Testis (tissue), 3 donors: ENCODE data around the gene THAP10. TPM values are rescaled to one million over a fixed set of nuclear protein-coding genes. Genes with fewer than 3 reads are reported as not detected.

Experiments
- DNase-seq: peaks from one replicate; pipeline ENCODE4 v3.0.0-alpha.2; 2019
- H3K27ac ChIP-seq, 2 donors: fragments of 200-600 bp; sonication (generic); one replicate each; pipeline ENCODE4 v1.5.1; 2019
- H3K27me3 ChIP-seq: fragments of 200-600 bp; sonication (generic); one replicate; pipeline ENCODE4 v1.5.1; 2019
- H3K36me3 ChIP-seq: fragments of 200-600 bp; sonication (generic); one replicate; pipeline ENCODE4 v1.5.1; 2017; ENCODE audit warnings: low read depth; ENCODE audit errors: missing control alignments
- H3K4me1 ChIP-seq: fragments of 200-600 bp; sonication (generic); one replicate; pipeline ENCODE4 v1.5.1; 2019
- H3K4me3 ChIP-seq, 2 donors: fragments of 200-600 bp; sonication (generic); one replicate each; pipeline ENCODE4 v1.5.1; 2017 to 2019
- H3K9me3 ChIP-seq: fragments of 200-600 bp; sonication (generic); one replicate; pipeline ENCODE4 v1.5.1; 2017
- POLR2A ChIP-seq: fragments of 450-650 bp; IDR thresholded peaks from one replicate; pipeline ENCODE4 v1.6.1; 2017; ENCODE audit warnings: antibody characterized with exemption, mild to moderate bottlenecking, moderate library complexity
- WGBS, 2 donors: methylation state at CpG; one replicate each; pipeline ENCODE4 v1.1.5; 2018; 5-methylcytosine and 5-hydroxymethylcytosine counted together
- intact Hi-C: fragments of 100-400 bp; cut with DNase I; formaldehyde crosslinking; loops from one replicate; pipeline ENCODE4 v1.15.1; 2023; ENCODE audit warnings: low total_unique reads
- polyA plus RNA-seq: library from polyadenylated mRNA; stranded (reverse); fragments of 350-450 nt; fragmentation: Illumina TruSeq; extraction: RNeasy Lipid Tissue Mini Kit (QIAGEN cat#74804); gene quantifications from one replicate; pipeline ENCODE4 v1.2.3, GENCODE V29; 2014; ENCODE audit warnings: low read depth, low replicate concordance; ENCODE audit not compliant: insufficient read depth
- total RNA-seq, 2 donors: library from RNA; depleted of rRNA; stranded (reverse); fragments of >200 nt; gene quantifications; one replicate each; pipeline ENCODE4 v1.2.3, GENCODE V29; 2016
- TF ChIP-seq, protein P1 (sequence below), 3 experiments: fragments of 450-650 bp in 2 of 3; fragments of 200-600 bp in 1 of 3; sonication (generic) in 1 of 3; IDR thresholded peaks; one replicate each; pipeline ENCODE4 v1.5.1; 2016 to 2019; ENCODE audit warnings: antibody characterized with exemption in 3 of 3, mild to moderate bottlenecking in 2 of 3, moderate library complexity in 1 of 3

THAP10 gene
- total and polyA plus RNA-seq, 3 donors from 2014 or later: 4.5 to 6.5 (median 6.1) TPM

DNA sequence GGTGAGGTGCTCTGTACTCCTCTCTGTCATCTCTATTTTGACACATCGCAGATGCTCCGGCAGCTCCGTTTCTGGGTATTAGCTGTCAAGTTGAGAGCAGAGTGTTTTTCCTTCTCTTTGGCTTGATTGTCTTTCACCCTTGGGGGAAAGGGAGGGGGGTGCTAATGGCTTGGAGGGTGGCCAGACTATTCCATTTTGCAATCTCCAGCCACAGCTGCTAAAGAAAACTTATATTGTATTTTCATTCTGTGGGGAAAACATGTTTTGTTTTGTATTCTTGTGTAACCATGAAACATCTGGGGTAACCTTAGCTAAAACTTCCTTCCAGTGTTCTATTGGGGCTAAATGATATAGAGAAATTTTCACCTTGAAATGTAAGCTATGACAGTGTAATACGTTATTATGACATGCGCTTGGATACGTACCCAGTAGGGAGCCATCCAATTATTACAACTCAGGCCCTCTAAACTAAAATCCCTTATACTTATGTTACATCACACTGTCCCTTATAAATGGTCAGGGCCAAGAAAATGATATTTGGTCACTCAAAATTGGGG, 24.2 kb downstream of the THAP10 start:
- TF ChIP-seq POLR2A: no peak
- TF ChIP-seq, protein P1, sequence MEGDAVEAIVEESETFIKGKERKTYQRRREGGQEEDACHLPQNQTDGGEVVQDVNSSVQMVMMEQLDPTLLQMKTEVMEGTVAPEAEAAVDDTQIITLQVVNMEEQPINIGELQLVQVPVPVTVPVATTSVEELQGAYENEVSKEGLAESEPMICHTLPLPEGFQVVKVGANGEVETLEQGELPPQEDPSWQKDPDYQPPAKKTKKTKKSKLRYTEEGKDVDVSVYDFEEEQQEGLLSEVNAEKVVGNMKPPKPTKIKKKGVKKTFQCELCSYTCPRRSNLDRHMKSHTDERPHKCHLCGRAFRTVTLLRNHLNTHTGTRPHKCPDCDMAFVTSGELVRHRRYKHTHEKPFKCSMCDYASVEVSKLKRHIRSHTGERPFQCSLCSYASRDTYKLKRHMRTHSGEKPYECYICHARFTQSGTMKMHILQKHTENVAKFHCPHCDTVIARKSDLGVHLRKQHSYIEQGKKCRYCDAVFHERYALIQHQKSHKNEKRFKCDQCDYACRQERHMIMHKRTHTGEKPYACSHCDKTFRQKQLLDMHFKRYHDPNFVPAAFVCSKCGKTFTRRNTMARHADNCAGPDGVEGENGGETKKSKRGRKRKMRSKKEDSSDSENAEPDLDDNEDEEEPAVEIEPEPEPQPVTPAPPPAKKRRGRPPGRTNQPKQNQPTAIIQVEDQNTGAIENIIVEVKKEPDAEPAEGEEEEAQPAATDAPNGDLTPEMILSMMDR (IDR thresholded peaks at IDR 0.05): no peak
- Histone ChIP-seq H3K9me3 (no peaks in the 10 kb centered on the region), H3K4me3 (no peak overlapping the region), H3K36me3 (no peaks in the 10 kb centered on the region), H3K27ac (peak overlapping the region in 1 of 2 donors; percentile 57), H3K4me1 (no peaks in the 10 kb centered on the region), H3K27me3 (no peaks in the 10 kb centered on the region)
- 60 to 64% methylated on average over 6 of the region's 6 CpGs for WGBS, 2 donors
- intact Hi-C loops: no loop called here
- DNase-seq: peak; percentile 36

DNA sequence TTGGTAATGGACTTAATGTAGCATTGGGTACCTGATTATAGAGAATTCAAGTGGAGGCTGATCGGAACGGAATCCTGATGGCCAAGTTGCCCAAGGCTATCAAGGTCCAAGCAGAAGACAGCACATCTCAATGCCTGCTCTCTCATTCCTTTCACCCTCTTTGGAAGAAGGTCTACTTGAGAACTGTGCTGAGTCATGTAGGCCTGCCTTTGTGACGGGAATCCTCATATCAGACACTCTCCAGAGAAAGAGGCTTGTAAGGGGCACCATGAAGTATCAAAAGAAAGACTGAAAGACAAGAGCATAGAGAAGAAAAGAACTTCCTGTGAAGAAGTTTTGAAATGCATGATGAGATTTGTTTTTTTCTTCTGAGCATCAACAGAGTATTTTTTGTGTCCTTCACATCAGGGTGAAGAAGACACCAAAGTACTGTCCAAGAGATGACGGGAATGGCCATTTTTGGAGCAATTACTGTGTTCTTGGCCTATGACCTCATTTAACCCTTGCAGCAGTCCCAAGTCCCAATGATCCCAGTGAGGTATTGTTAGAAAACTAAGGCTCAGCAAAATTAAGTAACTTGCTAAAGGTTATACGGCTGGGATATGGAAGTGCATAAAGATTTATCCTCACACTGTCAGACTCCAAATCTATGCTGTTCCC, 25.1 kb downstream of the THAP10 start:
- H3K27ac ChIP-seq: no peak overlapping the region
- intact Hi-C loops: no loop called here
- TF ChIP-seq POLR2A: no peak
- TF ChIP-seq, protein P1 (IDR thresholded peaks at IDR 0.05): no peak
- H3K27me3 ChIP-seq: no peaks in the 10 kb centered on the region
- H3K9me3 ChIP-seq: no peaks in the 10 kb centered on the region
- no peak for DNase-seq
- 76 to 80% methylated on average over 5 of the region's 5 CpGs for WGBS, 2 donors
- no peaks in the 10 kb centered on the region for H3K4me1 ChIP-seq
- H3K4me3 ChIP-seq: no peak overlapping the region
- no peaks in the 10 kb centered on the region for H3K36me3 ChIP-seq

DNA sequence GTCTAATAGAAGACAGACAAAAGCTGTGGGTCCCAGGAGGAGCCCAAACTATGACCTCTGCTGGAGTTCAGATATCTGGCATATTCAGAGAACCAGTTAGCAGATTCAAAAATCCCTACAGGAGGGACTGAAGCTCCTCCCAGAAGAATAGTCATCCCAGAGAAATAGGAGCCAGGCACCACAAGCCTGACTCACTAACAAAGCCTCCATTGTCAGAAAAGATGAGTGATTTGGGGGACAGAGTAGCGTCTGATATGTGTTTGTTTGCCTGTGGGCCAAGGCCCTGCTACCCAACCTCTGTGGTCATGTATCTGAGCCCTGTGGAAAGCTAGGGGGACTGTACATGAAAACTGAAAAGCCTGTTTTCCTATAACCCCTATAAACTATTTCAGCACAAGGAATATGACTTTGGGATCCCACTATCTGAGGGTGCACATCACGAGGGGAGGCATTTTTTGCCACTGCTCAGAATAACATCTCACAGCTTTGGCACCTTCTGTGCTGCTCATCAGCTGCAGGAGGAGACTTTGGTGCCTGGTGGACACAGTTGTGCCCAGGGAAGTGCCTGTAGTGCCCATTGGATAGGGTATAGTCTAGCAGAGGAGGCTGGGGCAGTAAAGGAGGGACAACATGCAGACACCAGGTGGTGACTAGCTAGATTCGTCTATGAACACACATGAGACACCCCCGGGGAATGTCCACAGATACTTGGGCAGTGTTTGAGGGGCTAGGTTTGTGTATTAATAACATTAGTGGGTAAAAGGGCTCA, 28.6 kb downstream of the THAP10 start:
- WGBS, 2 donors: 56 to 61% methylated on average over 4 of the region's 4 CpGs
- intact Hi-C loops: no loop called here
- Histone ChIP-seq H3K4me3 (no peak overlapping the region), H3K4me1 (peaks cover 4% of the 10 kb centered on the region), H3K27me3 (no peaks in the 10 kb centered on the region), H3K36me3 (no peaks in the 10 kb centered on the region), H3K9me3 (no peaks in the 10 kb centered on the region), H3K27ac (no peak overlapping the region)
- TF ChIP-seq POLR2A: no peak
- TF ChIP-seq, protein P1 (IDR thresholded peaks at IDR 0.05): no peak
- DNase-seq: no peak

DNA sequence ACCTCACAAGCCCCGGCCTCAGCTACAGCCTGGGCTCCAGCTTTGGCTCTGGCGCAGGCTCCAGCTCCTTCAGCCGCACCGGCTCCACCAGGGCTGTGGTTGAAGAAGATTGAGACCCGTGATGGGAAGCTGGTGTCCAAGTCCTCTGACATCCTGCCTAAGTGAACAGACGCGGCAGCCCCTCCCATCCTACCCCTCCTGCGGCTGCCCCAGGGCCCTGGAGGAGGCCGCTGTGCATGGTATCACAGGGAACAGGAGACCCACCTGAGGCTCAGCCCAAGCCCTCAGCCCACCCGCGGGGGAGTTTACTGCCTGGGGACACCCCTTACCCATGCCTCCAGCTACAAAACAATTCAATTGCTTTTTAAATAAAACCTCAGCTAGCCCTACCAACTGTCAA, 32.2 kb downstream of the THAP10 start:
- no peak for DNase-seq
- Histone ChIP-seq H3K4me1 (peaks cover 4% of the 10 kb centered on the region), H3K36me3 (no peaks in the 10 kb centered on the region), H3K27me3 (no peaks in the 10 kb centered on the region), H3K4me3 (no peak overlapping the region), H3K27ac (no peak overlapping the region), H3K9me3 (no peaks in the 10 kb centered on the region)
- intact Hi-C loops: no loop called here
- 58 to 88% methylated on average over 4 to 11 of the region's 11 CpGs for WGBS, 2 donors
- TF ChIP-seq POLR2A: no peak
- TF ChIP-seq, protein P1 (IDR thresholded peaks at IDR 0.05): no peak
